ENCODE results near the gene DHX40. TPM values are rescaled to one million over a fixed set of nuclear protein-coding genes. Genes with fewer than 3 reads are reported as not detected.

Gene DHX40
- total and polyA plus RNA-seq, 2 of the 13 experiments (the other 11 are each of a cell fraction or from before 2014, with no cell fraction given): 22.2 to 37.0 TPM

DNA sequence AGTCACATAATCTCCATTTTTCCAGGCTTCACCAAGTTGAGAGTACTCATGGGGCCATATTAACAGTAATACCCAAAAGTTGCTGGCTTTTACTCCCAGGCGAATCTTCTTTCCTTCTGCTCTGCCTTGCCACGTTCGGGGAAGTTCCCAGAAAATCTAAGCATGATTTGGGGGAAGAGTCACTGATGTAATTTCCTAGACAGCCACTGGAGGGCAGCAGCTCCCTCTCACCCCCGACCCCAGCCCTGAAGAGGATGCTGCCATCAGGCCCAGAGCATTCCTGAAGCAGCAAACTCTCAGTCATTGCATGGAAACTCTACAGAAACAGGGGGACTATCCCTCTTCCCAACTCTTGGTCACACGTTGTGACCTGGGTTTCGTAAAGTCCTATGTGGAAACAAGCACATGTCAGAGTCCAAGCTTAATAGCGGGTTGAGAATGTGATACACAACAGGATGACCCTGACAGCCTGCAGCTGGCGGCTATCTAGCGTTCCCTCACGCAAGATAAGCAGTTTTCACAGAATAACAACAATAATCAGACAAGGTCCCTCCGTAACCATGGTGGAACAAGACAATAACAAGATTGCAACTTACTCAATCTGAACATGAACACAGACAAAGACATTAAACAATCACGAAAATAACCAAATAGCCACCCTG, 43.8 kb upstream of the DHX40 start (continued):
- TF ChIP-seq DZIP1 (CRISPR knock-in tag; IDR thresholded peaks at IDR 0.05) (no peak), HNF4G (IDR thresholded peaks at IDR 0.05; ENCODE audit: borderline replicate concordance, low read depth, low read length) (peak; percentile 49), HNF4G (CRISPR knock-in tag; IDR thresholded peaks at IDR 0.05; ENCODE audit: borderline replicate concordance, low read depth) (no peak), ZSCAN12 (CRISPR knock-in tag; IDR thresholded peaks at IDR 0.05) (no peak), MEIS1 (CRISPR knock-in tag; IDR thresholded peaks at IDR 0.05; ENCODE audit: borderline replicate concordance) (no peak), ZNF224 (CRISPR knock-in tag; IDR thresholded peaks at IDR 0.05) (no peak), ZNF10 (CRISPR knock-in tag; IDR thresholded peaks at IDR 0.05; ENCODE audit: borderline replicate concordance, low read depth) (no peak), ZNF609 (CRISPR knock-in tag; IDR thresholded peaks at IDR 0.05; ENCODE audit: borderline replicate concordance) (no peak), MAF1 (CRISPR knock-in tag; IDR thresholded peaks at IDR 0.05; ENCODE audit: borderline replicate concordance) (no peak), ZNF296 (CRISPR knock-in tag; conservative IDR thresholded peaks at IDR 0.05) (no peak), REPIN1 (CRISPR knock-in tag; IDR thresholded peaks at IDR 0.05; ENCODE audit: borderline replicate concordance, low read depth) (peak; percentile 91), ZNF382 (CRISPR knock-in tag; IDR thresholded peaks at IDR 0.05; ENCODE audit: borderline replicate concordance) (no peak)
- TF ChIP-seq, protein P1, sequence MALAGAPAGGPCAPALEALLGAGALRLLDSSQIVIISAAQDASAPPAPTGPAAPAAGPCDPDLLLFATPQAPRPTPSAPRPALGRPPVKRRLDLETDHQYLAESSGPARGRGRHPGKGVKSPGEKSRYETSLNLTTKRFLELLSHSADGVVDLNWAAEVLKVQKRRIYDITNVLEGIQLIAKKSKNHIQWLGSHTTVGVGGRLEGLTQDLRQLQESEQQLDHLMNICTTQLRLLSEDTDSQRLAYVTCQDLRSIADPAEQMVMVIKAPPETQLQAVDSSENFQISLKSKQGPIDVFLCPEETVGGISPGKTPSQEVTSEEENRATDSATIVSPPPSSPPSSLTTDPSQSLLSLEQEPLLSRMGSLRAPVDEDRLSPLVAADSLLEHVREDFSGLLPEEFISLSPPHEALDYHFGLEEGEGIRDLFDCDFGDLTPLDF (CRISPR knock-in tag; IDR thresholded peaks at IDR 0.05): 0 out of 2 replicates have a peak, but pooled peaks have one; percentile 15
- TF ChIP-seq, protein P2, sequence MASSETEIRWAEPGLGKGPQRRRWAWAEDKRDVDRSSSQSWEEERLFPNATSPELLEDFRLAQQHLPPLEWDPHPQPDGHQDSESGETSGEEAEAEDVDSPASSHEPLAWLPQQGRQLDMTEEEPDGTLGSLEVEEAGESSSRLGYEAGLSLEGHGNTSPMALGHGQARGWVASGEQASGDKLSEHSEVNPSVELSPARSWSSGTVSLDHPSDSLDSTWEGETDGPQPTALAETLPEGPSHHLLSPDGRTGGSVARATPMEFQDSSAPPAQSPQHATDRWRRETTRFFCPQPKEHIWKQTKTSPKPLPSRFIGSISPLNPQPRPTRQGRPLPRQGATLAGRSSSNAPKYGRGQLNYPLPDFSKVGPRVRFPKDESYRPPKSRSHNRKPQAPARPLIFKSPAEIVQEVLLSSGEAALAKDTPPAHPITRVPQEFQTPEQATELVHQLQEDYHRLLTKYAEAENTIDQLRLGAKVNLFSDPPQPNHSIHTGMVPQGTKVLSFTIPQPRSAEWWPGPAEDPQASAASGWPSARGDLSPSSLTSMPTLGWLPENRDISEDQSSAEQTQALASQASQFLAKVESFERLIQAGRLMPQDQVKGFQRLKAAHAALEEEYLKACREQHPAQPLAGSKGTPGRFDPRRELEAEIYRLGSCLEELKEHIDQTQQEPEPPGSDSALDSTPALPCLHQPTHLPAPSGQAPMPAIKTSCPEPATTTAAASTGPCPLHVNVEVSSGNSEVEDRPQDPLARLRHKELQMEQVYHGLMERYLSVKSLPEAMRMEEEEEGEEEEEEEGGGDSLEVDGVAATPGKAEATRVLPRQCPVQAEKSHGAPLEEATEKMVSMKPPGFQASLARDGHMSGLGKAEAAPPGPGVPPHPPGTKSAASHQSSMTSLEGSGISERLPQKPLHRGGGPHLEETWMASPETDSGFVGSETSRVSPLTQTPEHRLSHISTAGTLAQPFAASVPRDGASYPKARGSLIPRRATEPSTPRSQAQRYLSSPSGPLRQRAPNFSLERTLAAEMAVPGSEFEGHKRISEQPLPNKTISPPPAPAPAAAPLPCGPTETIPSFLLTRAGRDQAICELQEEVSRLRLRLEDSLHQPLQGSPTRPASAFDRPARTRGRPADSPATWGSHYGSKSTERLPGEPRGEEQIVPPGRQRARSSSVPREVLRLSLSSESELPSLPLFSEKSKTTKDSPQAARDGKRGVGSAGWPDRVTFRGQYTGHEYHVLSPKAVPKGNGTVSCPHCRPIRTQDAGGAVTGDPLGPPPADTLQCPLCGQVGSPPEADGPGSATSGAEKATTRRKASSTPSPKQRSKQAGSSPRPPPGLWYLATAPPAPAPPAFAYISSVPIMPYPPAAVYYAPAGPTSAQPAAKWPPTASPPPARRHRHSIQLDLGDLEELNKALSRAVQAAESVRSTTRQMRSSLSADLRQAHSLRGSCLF (CRISPR knock-in tag; IDR thresholded peaks at IDR 0.05; ENCODE audit: borderline replicate concordance): no peak

All from HepG2 (cell line).